GM06990 (cell line): ENCODE data around the gene SORL1.

ENCODE experiments used
- DNase-seq: peaks from one replicate; pipeline ENCODE4 v3.0.0-alpha.2; 2011; ENCODE audit not compliant: insufficient read length; ENCODE audit errors: extremely low read depth
- H3K27me3 ChIP-seq: replicated peaks from 2 replicates; pipeline ENCODE4 v1.6.0; 2011; ENCODE audit warnings: low read length; ENCODE audit not compliant: control insufficient read depth, insufficient read depth
- H3K36me3 ChIP-seq: 2 replicates; pipeline ENCODE4 v1.5.1; 2011; ENCODE audit warnings: low read length; ENCODE audit not compliant: control insufficient read depth, insufficient read depth
- H3K4me3 ChIP-seq: replicated peaks from 2 replicates; pipeline ENCODE4 v1.5.1; 2011; ENCODE audit warnings: low read depth, mild to moderate bottlenecking, control low read depth, low read length
- CTCF ChIP-seq: IDR thresholded peaks from 2 replicates; pipeline ENCODE4 v1.5.1; 2011; ENCODE audit warnings: low read length, control low read depth, mild to moderate bottlenecking, inconsistent platforms; ENCODE audit not compliant: insufficient read depth, poor library complexity, severe bottlenecking

The SORL1 gene

GRCh38 chr11:121655537-121656327, 203.6 kb downstream of the SORL1 start:
- Histone ChIP-seq H3K36me3 (no peaks in the 10 kb centered on the region), H3K27me3 (no peaks in the 10 kb centered on the region; the same call in 1 of the 2 replicates), H3K4me3 (peak overlapping the region; percentile 33)
- peak; percentile 97 for TF ChIP-seq CTCF
- peak; percentile 81 for DNase-seq

GRCh38 chr11:121656328-121657090, 204.4 kb downstream of the SORL1 start:
- H3K4me3 ChIP-seq = no peak overlapping the region
- DNase-seq = no peak
- no peak for TF ChIP-seq CTCF

GRCh38 chr11:121657146-121657545, 205.0 kb downstream of the SORL1 start:
- TF ChIP-seq CTCF = no peak
- DNase-seq = no peak
- Histone ChIP-seq H3K36me3 (no peaks in the 10 kb centered on the region), H3K4me3 (no peak overlapping the region), H3K27me3 (no peaks in the 10 kb centered on the region; the same call in 1 of the 2 replicates)

More at GRCh38 chr11:121656328-121657090, 204.4 kb downstream of the SORL1 start:
- Histone ChIP-seq H3K36me3 (no peaks in the 10 kb centered on the region), H3K27me3 (no peaks in the 10 kb centered on the region; the same call in 1 of the 2 replicates)

GRCh38 chr11:121659811-121660210, 207.7 kb downstream of the SORL1 start:
- no peak for DNase-seq
- H3K4me3 ChIP-seq = no peak overlapping the region
- no peaks in the 10 kb centered on the region; the same call in 1 of the 2 replicates for H3K27me3 ChIP-seq
- H3K36me3 ChIP-seq = no peaks in the 10 kb centered on the region
- no peak for TF ChIP-seq CTCF

- no peak for DNase-seq
- Histone ChIP-seq H3K36me3 (no peaks in the 10 kb centered on the region), H3K27me3 (no peaks in the 10 kb centered on the region; the same call in none of the 2 replicates), H3K4me3 (no peak overlapping the region)
- no peak for TF ChIP-seq CTCF
These were observed 209.9 kb downstream of the SORL1 start for GRCh38 chr11:121661880-121662486.
